Heart left ventricle (tissue), 13 donors: ENCODE measurements around the gene KCNQ1.

ENCODE experiments used
- CTCF ChIP-seq, 12 donors: fragments of 200-600 bp; sonication (generic) in 4 of 12; IDR thresholded peaks; one replicate each; pipeline versions ENCODE4 v1.5.0 to v1.8.0; 2018 to 2022; ENCODE audit warnings: antibody characterized with exemption in 12 of 12, mild to moderate bottlenecking in 5 of 12
- POLR2A ChIP-seq, 2 donors: fragments of 450-650 bp; IDR thresholded peaks; one replicate each; pipeline ENCODE4 v1.6.1; 2017; ENCODE audit warnings: antibody characterized with exemption in 2 of 2, mild to moderate bottlenecking in 2 of 2, moderate library complexity in 2 of 2
- donor health status: ischemic (EF 13 %, LVEDD 7.1; RV severe dilation, severe dysfunction).
- donor health status: DM: no; HTN: yes; CAD: no.
- donor health status: DM: no; HTN: no; CAD: no.
- donor health status: ischemic (EF 25% LVEDD 6.9; RV normal size, moderate dysfunction).
- donor health status: ischemic (EF 25% LVEDD 5.7; RV mildly dilated, moderate dysfunction).
- donor health status: ischemic (EF 35%, LVEDD 5.7; RV mildly dilated, moderate dysfunction).
- donor health status: nonischemic (EF 11% LVEDD 7.7; RV severe dilation, severe dysfunction).
- donor health status: DM: yes; HTN: yes; CAD: no.
- donor health status: PGD.
- donor health status: ischemic (EF 29% LVEDD 5.4; RV normal size, mild dysfunction).
- donor health status: nonischemic (EF 23%, LVEDD 6.1; RV moderate dilation, normal function).

GRCh38 chr11:2447951-2448650 lies 3.3 kb downstream of the KCNQ1 start:
- TF ChIP-seq POLR2A (IDR thresholded peaks at IDR 0.05) = no peak
- TF ChIP-seq CTCF (IDR thresholded peaks at IDR 0.05) = no peak
